Astrocyte (in vitro differentiated cells and primary cell): ENCODE results near the gene GSS. TPM values are rescaled to one million over a fixed set of nuclear protein-coding genes. Genes with fewer than 3 reads are reported as not detected.

Experiments
- DNase-seq: peaks from one replicate; pipeline ENCODE4 v3.0.0-alpha.2; 2010; ENCODE audit warnings: low read depth
- FAIRE-seq: peaks from 2 replicates; lab custom pipeline; 2011; peaks lifted over from hg19 to GRCh38; lab: Jason Lieb, UNC
- H2AFZ ChIP-seq: 2 replicates; pipeline ENCODE4 v1.6.0; 2012; ENCODE audit warnings: low read depth, low read length, inconsistent platforms
- H3K27ac ChIP-seq: 2 replicates; pipeline ENCODE4 v1.5.1; 2011; ENCODE audit warnings: low read depth, low read length, inconsistent platforms
- H3K27me3 ChIP-seq: 2 replicates; pipeline ENCODE4 v1.6.0; 2011; ENCODE audit warnings: low read length, inconsistent platforms; ENCODE audit not compliant: insufficient read depth
- H3K36me3 ChIP-seq: 2 replicates; pipeline ENCODE4 v1.5.1; 2011; ENCODE audit warnings: low read length, inconsistent platforms; ENCODE audit not compliant: insufficient read depth
- H3K4me1 ChIP-seq: 2 replicates; pipeline ENCODE4 v1.5.1; 2011; ENCODE audit warnings: low read length, inconsistent platforms; ENCODE audit not compliant: insufficient read depth
- H3K4me2 ChIP-seq: 2 replicates; pipeline ENCODE4 v1.6.0; 2012; ENCODE audit warnings: low read length, inconsistent platforms
- H3K4me3 ChIP-seq: 2 replicates; pipeline ENCODE4 v1.5.1; 2011; ENCODE audit warnings: low read depth, mild to moderate bottlenecking, low read length, inconsistent platforms; ENCODE audit not compliant: insufficient read depth
- H3K79me2 ChIP-seq: 2 replicates; pipeline ENCODE4 v1.6.0; 2012; ENCODE audit warnings: mild to moderate bottlenecking, low read length, inconsistent platforms; ENCODE audit not compliant: insufficient read depth
- H3K9ac ChIP-seq: 2 replicates; pipeline ENCODE4 v1.6.0; 2012; ENCODE audit warnings: mild to moderate bottlenecking, low read length, inconsistent platforms
- H3K9me3 ChIP-seq: 2 replicates; pipeline ENCODE4 v1.5.1; 2012; ENCODE audit warnings: low read depth, mild to moderate bottlenecking, low read length, inconsistent platforms; ENCODE audit not compliant: insufficient read depth
- H4K20me1 ChIP-seq: 2 replicates; pipeline ENCODE4 v1.6.0; 2012; ENCODE audit warnings: low read length, inconsistent platforms; ENCODE audit not compliant: insufficient read depth
- H3K27ac Mint-ChIP-seq: one replicate; pipeline ENCODE4 v1.8.0; 2021; ENCODE audit warnings: mild to moderate bottlenecking, mixed read lengths; ENCODE audit not compliant: unreplicated experiment
- H3K27me3 Mint-ChIP-seq: one replicate; pipeline ENCODE4 v1.8.0; 2021; ENCODE audit warnings: low read depth, mixed read lengths; ENCODE audit not compliant: unreplicated experiment
- H3K36me3 Mint-ChIP-seq: one replicate; pipeline ENCODE4 v1.8.0; 2021; ENCODE audit warnings: low read depth, mixed read lengths; ENCODE audit not compliant: unreplicated experiment
- H3K4me1 Mint-ChIP-seq: one replicate; pipeline ENCODE4 v1.8.0; 2021; ENCODE audit warnings: low read depth, mixed read lengths; ENCODE audit not compliant: unreplicated experiment
- H3K4me3 Mint-ChIP-seq: one replicate; pipeline ENCODE4 v1.8.0; 2021; ENCODE audit warnings: mild to moderate bottlenecking, moderate library complexity, mixed read lengths; ENCODE audit not compliant: unreplicated experiment
- H3K9me3 Mint-ChIP-seq: one replicate; pipeline ENCODE4 v1.8.0; 2021; ENCODE audit warnings: mild to moderate bottlenecking, mixed read lengths; ENCODE audit not compliant: unreplicated experiment
- EZH2 ChIP-seq: IDR thresholded peaks from 2 replicates; pipeline ENCODE4 v1.6.1; 2012; ENCODE audit warnings: mild to moderate bottlenecking, low read length, inconsistent platforms; ENCODE audit not compliant: insufficient read depth
- total RNA-seq: library from RNA; stranded (reverse); gene quantifications from 2 replicates; pipeline ENCODE4 v1.2.1, GENCODE V29; 2021
- TF ChIP-seq, protein P1 (sequence below): IDR thresholded peaks from 2 replicates; pipeline ENCODE4 v1.5.1; 2011; ENCODE audit warnings: low read depth, mild to moderate bottlenecking, inconsistent platforms, low read length, moderate library complexity; ENCODE audit not compliant: insufficient read depth

The GSS gene
- total RNA-seq, 1 donor from 2014 or later = 44.6 TPM

DNA sequence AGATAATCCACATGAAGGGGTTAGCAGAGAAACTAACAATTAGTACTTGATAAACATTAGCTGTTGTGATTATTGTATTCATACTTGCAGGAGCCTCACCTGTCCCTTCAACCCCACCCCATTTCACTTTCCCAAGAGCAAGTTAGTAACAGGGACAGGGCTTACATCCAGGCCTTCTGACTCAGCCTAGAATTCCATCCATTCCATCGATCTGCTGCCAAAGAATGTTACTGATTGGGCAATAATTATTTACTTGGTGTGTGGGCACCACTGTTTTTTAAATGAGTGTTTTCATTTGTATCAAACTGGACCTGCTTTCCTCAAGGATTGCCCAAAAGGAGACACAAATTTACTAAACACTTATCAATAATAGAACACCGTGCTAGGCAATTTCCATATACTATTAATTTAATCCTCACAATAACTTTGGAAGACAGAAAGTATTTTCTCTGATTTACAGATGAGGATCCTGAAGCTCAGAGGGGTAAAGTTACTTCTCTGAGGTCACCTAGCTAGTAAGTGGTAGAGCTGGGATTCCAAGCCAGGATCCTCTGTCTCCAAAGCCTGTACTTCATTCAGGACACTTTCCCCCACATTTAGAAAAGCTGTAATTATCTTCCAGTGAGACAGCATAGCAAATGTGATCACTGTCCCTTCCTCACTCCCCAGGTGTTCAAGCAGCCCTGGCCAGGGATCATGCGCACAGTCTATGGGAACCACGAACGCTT is 32.8 kb downstream of the GSS start:
- no peaks in the 10 kb centered on the region for H3K27me3 Mint-ChIP-seq

DNA sequence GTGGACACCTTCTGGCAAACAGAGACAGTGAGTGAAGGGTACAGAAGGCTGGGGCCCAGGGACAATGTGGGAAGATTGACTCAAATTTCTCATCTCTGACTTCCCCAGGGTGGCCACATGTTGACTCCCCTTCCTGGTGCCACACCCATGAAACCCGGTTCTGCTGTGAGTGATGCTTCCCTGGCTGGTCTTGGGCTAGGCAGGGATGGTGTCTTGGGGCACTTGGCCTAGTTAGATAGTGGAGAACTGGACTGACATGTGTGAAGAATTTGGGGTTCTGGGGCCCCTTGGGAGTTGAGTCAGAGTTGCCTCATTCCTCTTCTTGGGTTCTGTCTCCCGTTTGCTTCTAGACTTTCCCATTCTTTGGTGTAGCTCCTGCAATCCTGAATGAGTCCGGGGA is 34.2 kb downstream of the GSS start:
- H2AFZ ChIP-seq = no peak overlapping the region
- no peaks in the 10 kb centered on the region for H3K27me3 Mint-ChIP-seq
- TF ChIP-seq EZH2 = no peak
- TF ChIP-seq, protein P1, sequence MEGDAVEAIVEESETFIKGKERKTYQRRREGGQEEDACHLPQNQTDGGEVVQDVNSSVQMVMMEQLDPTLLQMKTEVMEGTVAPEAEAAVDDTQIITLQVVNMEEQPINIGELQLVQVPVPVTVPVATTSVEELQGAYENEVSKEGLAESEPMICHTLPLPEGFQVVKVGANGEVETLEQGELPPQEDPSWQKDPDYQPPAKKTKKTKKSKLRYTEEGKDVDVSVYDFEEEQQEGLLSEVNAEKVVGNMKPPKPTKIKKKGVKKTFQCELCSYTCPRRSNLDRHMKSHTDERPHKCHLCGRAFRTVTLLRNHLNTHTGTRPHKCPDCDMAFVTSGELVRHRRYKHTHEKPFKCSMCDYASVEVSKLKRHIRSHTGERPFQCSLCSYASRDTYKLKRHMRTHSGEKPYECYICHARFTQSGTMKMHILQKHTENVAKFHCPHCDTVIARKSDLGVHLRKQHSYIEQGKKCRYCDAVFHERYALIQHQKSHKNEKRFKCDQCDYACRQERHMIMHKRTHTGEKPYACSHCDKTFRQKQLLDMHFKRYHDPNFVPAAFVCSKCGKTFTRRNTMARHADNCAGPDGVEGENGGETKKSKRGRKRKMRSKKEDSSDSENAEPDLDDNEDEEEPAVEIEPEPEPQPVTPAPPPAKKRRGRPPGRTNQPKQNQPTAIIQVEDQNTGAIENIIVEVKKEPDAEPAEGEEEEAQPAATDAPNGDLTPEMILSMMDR = no peak
- peaks cover 7% of the 10 kb centered on the region for H3K4me1 ChIP-seq
- no peak overlapping the region for H3K4me2 ChIP-seq
- no peaks in the 10 kb centered on the region for H3K27me3 ChIP-seq
- H3K9me3 Mint-ChIP-seq = peaks cover 7% of the 10 kb centered on the region
- DNase-seq (no peak), FAIRE-seq (no peak)
- no peaks in the 10 kb centered on the region for H3K9me3 ChIP-seq
- no peaks in the 10 kb centered on the region for H4K20me1 ChIP-seq
- H3K4me3 Mint-ChIP-seq = no peak overlapping the region
- H3K4me3 ChIP-seq = no peak overlapping the region
- H3K36me3 ChIP-seq = peaks cover 4% of the 10 kb centered on the region
- no peak overlapping the region for H3K27ac ChIP-seq
- no peaks in the 10 kb centered on the region for H3K79me2 ChIP-seq
- peaks cover 2% of the 10 kb centered on the region for H3K4me1 Mint-ChIP-seq
- H3K27ac Mint-ChIP-seq = no peak overlapping the region
- no peak overlapping the region for H3K9ac ChIP-seq
- peaks cover 31% of the 10 kb centered on the region for H3K36me3 Mint-ChIP-seq

More for the DNA sequence above, 32.8 kb downstream of the GSS start:
- Histone ChIP-seq H3K27ac (no peak overlapping the region), H3K9me3 (no peaks in the 10 kb centered on the region), H3K27me3 (no peaks in the 10 kb centered on the region), H3K4me2 (peak overlapping the region; percentile 16), H4K20me1 (no peaks in the 10 kb centered on the region), H3K4me1 (peaks cover 7% of the 10 kb centered on the region), H3K9ac (no peak overlapping the region), H3K79me2 (no peaks in the 10 kb centered on the region), H3K36me3 (peaks cover 7% of the 10 kb centered on the region), H3K4me3 (no peak overlapping the region), H2AFZ (no peak overlapping the region)
- Mint-ChIP-seq H3K4me1 (peaks cover 3% of the 10 kb centered on the region), H3K9me3 (peaks cover 5% of the 10 kb centered on the region), H3K36me3 (peaks cover 37% of the 10 kb centered on the region), H3K27ac (no peak overlapping the region), H3K4me3 (no peak overlapping the region)
- TF ChIP-seq, protein P1 = no peak
- TF ChIP-seq EZH2 = no peak
- FAIRE-seq (no peak), DNase-seq (peak; percentile 80)

DNA sequence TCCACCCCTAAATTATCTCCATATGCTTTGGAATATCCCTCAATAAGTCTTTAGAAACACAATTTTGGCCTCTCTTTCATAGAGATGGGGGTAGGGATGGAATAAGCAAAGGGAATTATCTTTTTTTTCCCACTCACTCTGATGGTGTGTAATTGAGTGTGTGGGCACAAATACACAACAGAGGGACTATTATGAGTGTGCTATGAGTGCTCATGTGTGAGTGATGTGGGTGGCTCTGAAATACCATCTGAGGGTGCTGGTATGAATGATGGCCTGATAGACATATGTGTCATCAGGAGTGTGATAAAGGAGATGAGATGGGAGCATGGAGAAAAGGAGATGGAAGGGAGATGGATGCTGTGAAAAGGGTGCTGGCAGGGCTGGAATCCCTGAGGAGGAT is 35.6 kb downstream of the GSS start:
- no peak overlapping the region for H3K4me2 ChIP-seq
- no peak overlapping the region for H3K27ac ChIP-seq
- no peak for DNase-seq
- Mint-ChIP-seq H3K27ac (no peak overlapping the region), H3K27me3 (no peaks in the 10 kb centered on the region), H3K9me3 (peaks cover 5% of the 10 kb centered on the region), H3K4me1 (no peaks in the 10 kb centered on the region), H3K36me3 (peaks cover 20% of the 10 kb centered on the region), H3K4me3 (no peak overlapping the region)
- H4K20me1 ChIP-seq = no peaks in the 10 kb centered on the region
- FAIRE-seq = no peak
- no peak overlapping the region for H3K4me3 ChIP-seq
- H3K9ac ChIP-seq = no peak overlapping the region
- H2AFZ ChIP-seq = no peak overlapping the region
- peaks cover 7% of the 10 kb centered on the region for H3K4me1 ChIP-seq
- no peaks in the 10 kb centered on the region for H3K9me3 ChIP-seq
- no peak for TF ChIP-seq EZH2
- TF ChIP-seq, protein P1 = no peak
- H3K79me2 ChIP-seq = no peaks in the 10 kb centered on the region
- peaks cover 1% of the 10 kb centered on the region for H3K36me3 ChIP-seq
- no peaks in the 10 kb centered on the region for H3K27me3 ChIP-seq
